GM18873 (cell line): ENCODE measurements around the gene PTPRT.

Experiments used
- ATAC-seq: cut with Tn5 transposase; IDR thresholded peaks from one replicate; pipeline ENCODE4 v1.9.1; 2021; ENCODE audit warnings: mild to moderate bottlenecking, moderate library complexity, moderate number of reproducible peaks; ENCODE audit not compliant: unreplicated experiment, low FRiP score

Gene PTPRT

GRCh38 chr20:42749556-42749955 lies 440.1 kb downstream of the PTPRT start:
- ATAC-seq = no peak

GRCh38 chr20:42747765-42748411 lies 441.8 kb downstream of the PTPRT start:
- no peak for ATAC-seq

- ATAC-seq = no peak
Measured at GRCh38 chr20:42744756-42745465, 444.8 kb downstream of the PTPRT start.

- ATAC-seq = no peak
Measured at GRCh38 chr20:42742926-42743325, 446.8 kb downstream of the PTPRT start.

- no peak for ATAC-seq
Measured at GRCh38 chr20:42741906-42742305, 447.8 kb downstream of the PTPRT start.

GRCh38 chr20:42740226-42740870 lies 449.4 kb downstream of the PTPRT start:
- no peak for ATAC-seq

- ATAC-seq = no peak
Measured at GRCh38 chr20:42739683-42740082, 450.0 kb downstream of the PTPRT start.

GRCh38 chr20:42735539-42735938 lies 454.2 kb downstream of the PTPRT start:
- ATAC-seq = no peak

GRCh38 chr20:42734660-42735368 lies 454.9 kb downstream of the PTPRT start:
- ATAC-seq = no peak

GRCh38 chr20:42721923-42722322 lies 467.8 kb downstream of the PTPRT start:
- no peak for ATAC-seq

- ATAC-seq = no peak
Measured at GRCh38 chr20:42714298-42715141, 475.2 kb downstream of the PTPRT start.

GRCh38 chr20:42708266-42708665 lies 481.4 kb downstream of the PTPRT start:
- no peak for ATAC-seq

- no peak for ATAC-seq
Measured at GRCh38 chr20:42706759-42707158, 482.9 kb downstream of the PTPRT start.

GRCh38 chr20:42705550-42705949 lies 484.2 kb downstream of the PTPRT start:
- no peak for ATAC-seq

GRCh38 chr20:42703744-42704143 lies 486.0 kb downstream of the PTPRT start:
- no peak for ATAC-seq

- ATAC-seq = no peak
Measured at GRCh38 chr20:42701948-42702347, 487.8 kb downstream of the PTPRT start.

- ATAC-seq = no peak
Measured at GRCh38 chr20:42700372-42700771, 489.3 kb downstream of the PTPRT start.

GRCh38 chr20:42697962-42698361 lies 491.7 kb downstream of the PTPRT start:
- no peak for ATAC-seq

- no peak for ATAC-seq
Measured at GRCh38 chr20:42690842-42691437, 498.8 kb downstream of the PTPRT start.

GRCh38 chr20:42688576-42688975 lies 501.1 kb downstream of the PTPRT start:
- no peak for ATAC-seq
